Measurements from ENCODE around the gene EMILIN1. TPM values are rescaled to one million over a fixed set of nuclear protein-coding genes. Genes with fewer than 3 reads are reported as not detected.

The EMILIN1 gene
- total RNA-seq, 1 experiment from 2014 or later, result 1.2 TPM

- no peak overlapping the region for H3K4ac ChIP-seq (ENCODE audit: low read depth, low read length)
- no peak overlapping the region for H2BK120ac ChIP-seq (ENCODE audit: low read depth, low read length, poor library complexity, severe bottlenecking)
- no peaks in the 10 kb centered on the region for H3K9me3 Mint-ChIP-seq
- no peak overlapping the region for H3K18ac ChIP-seq (ENCODE audit: insufficient read length, low read depth, low read length)
- H3K9me3 ChIP-seq (ENCODE audit: control insufficient read depth, low read depth, low read length), result no peaks in the 10 kb centered on the region
- H2BK5ac ChIP-seq (ENCODE audit: insufficient read length, low read length), result no peak overlapping the region
- no peaks in the 10 kb centered on the region for H3K79me2 ChIP-seq (ENCODE audit: insufficient read depth, low read length)
- H3K14ac ChIP-seq (ENCODE audit: insufficient read depth, low read length), result no peak overlapping the region
- H3K79me1 ChIP-seq (ENCODE audit: insufficient read depth, low read depth, low read length, poor library complexity, severe bottlenecking), result no peaks in the 10 kb centered on the region
- H4K20me1 ChIP-seq (ENCODE audit: control insufficient read depth, insufficient read depth, insufficient read length), result no peaks in the 10 kb centered on the region
- WGBS (ENCODE audit: extremely low coverage, insufficient read length, low lambda C conversion rate), result no CpG with 5 or more reads among the region's 6 CpGs
- H2BK12ac ChIP-seq (ENCODE audit: insufficient read length, low read depth, low read length), result no peak overlapping the region
- H3K27me3 Mint-ChIP-seq (ENCODE audit: low read depth), result no peaks in the 10 kb centered on the region
- no peak for DNase-seq
- peak overlapping the region in 1 of 3 experiments; percentile 67; a peak in 1 of 7 replicates for H3K27ac Mint-ChIP-seq
- TF ChIP-seq, protein P1, sequence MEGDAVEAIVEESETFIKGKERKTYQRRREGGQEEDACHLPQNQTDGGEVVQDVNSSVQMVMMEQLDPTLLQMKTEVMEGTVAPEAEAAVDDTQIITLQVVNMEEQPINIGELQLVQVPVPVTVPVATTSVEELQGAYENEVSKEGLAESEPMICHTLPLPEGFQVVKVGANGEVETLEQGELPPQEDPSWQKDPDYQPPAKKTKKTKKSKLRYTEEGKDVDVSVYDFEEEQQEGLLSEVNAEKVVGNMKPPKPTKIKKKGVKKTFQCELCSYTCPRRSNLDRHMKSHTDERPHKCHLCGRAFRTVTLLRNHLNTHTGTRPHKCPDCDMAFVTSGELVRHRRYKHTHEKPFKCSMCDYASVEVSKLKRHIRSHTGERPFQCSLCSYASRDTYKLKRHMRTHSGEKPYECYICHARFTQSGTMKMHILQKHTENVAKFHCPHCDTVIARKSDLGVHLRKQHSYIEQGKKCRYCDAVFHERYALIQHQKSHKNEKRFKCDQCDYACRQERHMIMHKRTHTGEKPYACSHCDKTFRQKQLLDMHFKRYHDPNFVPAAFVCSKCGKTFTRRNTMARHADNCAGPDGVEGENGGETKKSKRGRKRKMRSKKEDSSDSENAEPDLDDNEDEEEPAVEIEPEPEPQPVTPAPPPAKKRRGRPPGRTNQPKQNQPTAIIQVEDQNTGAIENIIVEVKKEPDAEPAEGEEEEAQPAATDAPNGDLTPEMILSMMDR (conservative IDR thresholded peaks at IDR 0.05), result no peak
- H3T11ph ChIP-seq (ENCODE audit: low read length), result no peak overlapping the region
- H3K27me3 ChIP-seq (ENCODE audit: insufficient read depth, low read length), result no peaks in the 10 kb centered on the region
- H3K56ac ChIP-seq (ENCODE audit: insufficient read length, low read depth, low read length), result no peak overlapping the region
- H4K8ac ChIP-seq (replicated peaks; ENCODE audit: insufficient read length, low read depth, low read length), result no peak overlapping the region
- H3K36me3 Mint-ChIP-seq (ENCODE audit: insufficient read depth in 1 of 3, low read depth in 3 of 3), result peaks cover 20 to 80% (median 74%) of the 10 kb centered on the region in 3 experiments
- H2AK5ac ChIP-seq (ENCODE audit: insufficient read length, low read length), result no peak overlapping the region
- H3K23ac ChIP-seq (ENCODE audit: insufficient read length, low read depth, low read length), result no peak overlapping the region
- H3K23me2 ChIP-seq (ENCODE audit: insufficient read length, low read depth, low read length, poor library complexity, severe bottlenecking), result no peaks in the 10 kb centered on the region
- no peaks in the 10 kb centered on the region for H3K4me1 ChIP-seq (ENCODE audit: insufficient read depth, low read length)
- no peak overlapping the region for H3K27ac ChIP-seq (ENCODE audit: insufficient read length, low read depth, low read length)
- no peak overlapping the region for H3K4me3 Mint-ChIP-seq
- H4K5ac ChIP-seq (ENCODE audit: insufficient read length, low read depth, low read length), result no peak overlapping the region
- no peak overlapping the region for H2BK15ac ChIP-seq (ENCODE audit: low read depth, low read length)
- H2BK20ac ChIP-seq (ENCODE audit: low read depth, low read length, poor library complexity, severe bottlenecking), result no peak overlapping the region
- no peak overlapping the region for H3K9ac ChIP-seq (ENCODE audit: extremely low read depth, insufficient read length, low read length)
- no peak overlapping the region for H2AFZ ChIP-seq (ENCODE audit: low read length)
- no peak overlapping the region for H3K4me2 ChIP-seq (ENCODE audit: insufficient read depth, insufficient read length, low read length)
- no peak overlapping the region for H4K91ac ChIP-seq (ENCODE audit: insufficient read length, low read depth, low read length)
- peaks cover 0 to 5% of the 10 kb centered on the region in 2 experiments; a peak in 1 of 4 replicates for H3K4me1 Mint-ChIP-seq
These were observed 39.0 kb upstream of the EMILIN1 start for GRCh38 chr2:27039426-27039825.

Measured in H9 (cell line).